ENCODE measurements around the gene CABP1.

DNA sequence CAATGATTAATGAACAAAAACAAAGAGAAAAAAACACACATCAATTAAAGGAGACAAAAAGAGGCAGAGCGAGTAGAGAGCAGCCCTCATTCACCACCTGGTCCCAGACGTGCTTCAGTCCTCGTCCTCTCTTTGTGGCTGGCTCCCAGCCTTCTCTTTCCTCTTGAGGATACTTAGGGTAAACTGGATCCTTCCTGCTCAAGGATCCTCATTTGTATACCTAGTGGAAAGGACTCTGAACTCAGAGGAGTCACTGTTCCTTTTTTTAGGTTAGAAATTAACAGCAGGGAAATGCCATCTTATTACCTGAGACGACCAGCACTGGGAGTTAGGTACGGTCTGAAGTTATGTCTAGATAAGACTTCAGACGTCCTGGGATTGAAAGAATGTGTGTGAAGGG lies 56.2 kb downstream of the CABP1 start:
- TF ChIP-seq CTCF (IDR thresholded peaks at IDR 0.05) (no peak), POLR2A (IDR thresholded peaks at IDR 0.05) (no peak)
